CD4-positive, alpha-beta T cell treated with Interleukin-10 for 1 hour (primary cell): Measurements from ENCODE around the gene CCNL2.
"Not testable (repeated sequence)": the region's sequence is repeated elsewhere in the genome, so short reads cannot be mapped to it uniquely, and the experiment has no call there.

ENCODE experiments used
- DNase-seq: peaks from one replicate; pipeline ENCODE4 v3.0.0-alpha.2; 2020

Gene CCNL2

DNA sequence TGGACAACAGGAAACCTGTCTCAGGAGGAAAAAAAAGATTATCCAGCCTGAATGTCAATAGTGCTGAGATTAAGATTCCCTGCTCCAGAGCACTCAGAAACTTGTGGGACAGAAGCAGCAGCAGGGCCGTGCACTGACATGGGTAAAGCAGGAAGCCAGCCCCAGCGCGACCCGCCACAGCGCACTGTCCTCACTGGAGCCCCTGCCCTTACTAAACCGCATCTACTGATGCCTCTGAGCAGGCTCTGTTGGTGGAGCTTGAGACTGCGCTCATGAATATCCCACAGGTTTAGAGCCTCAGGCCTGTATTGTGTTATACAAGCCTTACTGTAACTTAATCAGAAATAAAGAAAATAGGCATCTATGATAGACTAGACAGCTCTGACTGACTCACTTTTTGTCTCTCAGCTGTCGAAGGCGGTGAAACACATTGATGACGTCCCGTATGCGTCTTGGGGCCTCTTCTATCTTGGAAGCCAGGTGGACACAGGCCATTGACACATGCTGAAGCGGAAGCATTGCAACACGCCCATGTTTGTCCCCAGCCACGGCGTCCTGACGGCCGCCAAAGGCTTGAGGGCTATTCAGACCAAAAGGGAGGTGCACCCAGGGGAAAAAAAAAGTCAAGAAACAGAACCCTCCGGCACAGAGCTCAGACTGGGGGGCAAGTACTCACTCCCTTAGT, 1.2 kb downstream of the CCNL2 start:
- no peak for DNase-seq

GRCh38 chr1:1395166-1395565, 4.0 kb downstream of the CCNL2 start:
- DNase-seq = no peak

DNA sequence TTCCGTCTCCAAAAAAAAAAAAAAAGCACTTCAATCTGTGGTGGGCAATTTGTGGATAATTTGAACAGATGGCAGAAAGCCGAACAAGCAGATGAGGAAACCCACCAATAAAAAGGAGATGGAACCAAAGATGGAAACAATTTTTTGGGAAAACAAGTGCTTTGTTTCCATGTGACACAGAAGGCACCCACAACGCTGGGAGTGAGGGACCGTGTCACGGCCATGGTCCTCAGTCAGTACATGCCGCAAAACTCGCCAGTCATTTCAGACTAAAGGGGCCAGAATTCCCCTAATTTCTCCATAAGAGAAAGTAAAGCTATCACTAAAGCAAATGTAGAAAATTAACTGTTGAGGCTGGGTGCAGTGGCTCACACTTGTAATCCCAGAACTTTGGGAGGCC, 5.0 kb downstream of the CCNL2 start:
- no peak for DNase-seq

- DNase-seq = no peak
Measured at GRCh38 chr1:1393428-1393827, 5.7 kb downstream of the CCNL2 start.

DNA sequence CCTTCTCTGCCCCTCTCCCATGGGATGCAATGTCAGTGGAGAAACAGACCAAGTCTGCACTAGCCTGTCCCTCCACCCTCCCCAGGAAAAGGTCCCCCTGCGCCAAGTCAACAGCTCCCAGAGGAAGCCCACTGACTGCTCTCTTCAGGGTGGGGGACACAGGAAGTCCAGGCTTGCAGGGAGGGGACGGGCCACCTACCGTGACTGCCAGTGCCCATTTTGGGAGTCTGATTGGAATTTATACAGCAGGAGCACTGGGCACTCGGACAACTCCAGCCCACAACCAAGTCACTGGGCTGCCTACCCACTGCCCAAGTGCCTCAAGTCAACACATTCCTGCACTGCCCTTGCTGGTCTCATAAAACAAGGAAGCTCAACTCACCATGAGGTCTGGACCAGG, 6.1 kb downstream of the CCNL2 start:
- DNase-seq = no peak

DNA sequence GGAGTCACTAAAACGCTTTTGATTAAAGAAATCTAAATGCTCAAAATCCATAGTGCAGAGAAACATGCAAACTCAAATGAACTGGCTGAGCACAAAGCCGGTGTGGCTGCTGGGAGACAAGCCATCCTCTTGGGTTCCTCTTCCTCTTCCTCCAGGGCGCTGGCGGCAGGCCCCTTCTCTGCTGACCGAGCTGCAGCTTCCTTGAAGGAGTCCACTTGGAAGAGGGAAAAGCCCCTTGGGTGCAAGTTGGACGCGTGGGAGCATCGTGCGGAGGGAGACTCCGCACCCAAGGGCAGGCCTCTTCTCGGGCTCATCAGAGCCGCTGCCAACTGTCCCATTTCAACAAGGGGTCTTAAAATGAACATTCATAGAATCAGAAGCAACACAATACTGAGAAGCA, 7.9 kb downstream of the CCNL2 start:
- DNase-seq = no peak

DNA sequence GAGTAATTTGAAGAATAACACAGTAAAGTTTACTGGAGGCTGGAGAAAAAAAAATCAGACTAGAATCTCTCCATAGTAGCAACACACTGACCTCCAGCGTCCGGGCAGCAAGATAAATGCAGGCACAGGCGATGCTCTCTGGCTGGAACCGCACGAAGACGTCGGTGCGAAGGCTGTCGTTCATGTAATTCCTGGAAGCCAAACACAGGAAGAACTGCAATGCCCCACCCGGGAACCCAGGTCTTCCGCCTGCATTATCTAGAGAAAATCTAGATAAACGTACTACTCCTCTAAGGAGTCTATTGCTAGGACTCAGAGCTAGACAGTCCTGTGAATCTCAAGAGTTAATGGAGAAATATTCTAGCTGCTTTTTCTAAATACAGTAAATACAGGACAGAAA, 8.5 kb downstream of the CCNL2 start:
- no peak for DNase-seq

DNA sequence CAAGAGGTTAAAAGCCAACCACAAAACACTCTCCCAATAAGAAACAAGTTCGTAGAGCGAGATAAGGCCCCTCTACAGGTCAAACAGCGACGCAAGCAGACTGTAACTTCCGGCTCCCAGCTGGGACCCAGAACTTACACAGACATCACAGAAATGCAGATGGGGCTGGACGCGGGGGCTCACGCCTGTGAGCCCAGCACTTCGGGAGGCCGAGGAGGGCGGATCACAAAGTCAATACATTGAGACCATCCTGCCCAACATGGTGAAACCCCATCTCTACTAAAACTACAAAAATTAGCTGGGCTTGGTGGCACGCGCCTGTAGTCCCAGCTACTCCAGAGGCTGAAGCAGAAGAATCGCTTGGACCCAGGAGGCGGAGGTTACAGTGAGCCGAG, 11.1 kb downstream of the CCNL2 start:
- no peak for DNase-seq

GRCh38 chr1:1387098-1388077, 11.7 kb downstream of the CCNL2 start:
- no peak for DNase-seq

DNA sequence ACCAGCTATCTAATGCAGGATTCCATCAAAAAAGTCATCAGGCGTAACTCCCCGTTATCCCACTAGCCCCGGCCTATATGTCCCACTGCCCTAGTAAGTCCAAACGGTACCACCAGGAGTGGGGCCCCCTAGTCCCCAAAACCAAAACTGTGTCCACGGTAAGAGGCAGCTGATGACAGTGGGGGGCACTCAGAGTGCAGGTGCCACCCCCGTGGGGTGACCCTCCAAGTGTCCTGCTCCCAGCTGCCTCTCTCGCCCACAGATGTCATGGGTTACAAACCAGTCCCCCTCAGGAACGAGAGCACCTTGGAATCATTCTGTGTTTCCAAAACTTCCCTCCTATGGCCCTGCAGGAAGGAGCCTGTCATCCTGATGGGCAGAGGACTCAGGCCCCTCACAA, 13.2 kb downstream of the CCNL2 start:
- DNase-seq = no peak

- DNase-seq = not testable (repeated sequence)
Measured at GRCh38 chr1:1385339-1385738, 13.8 kb downstream of the CCNL2 start.

- DNase-seq = no peak
Measured at GRCh38 chr1:1381294-1381693, 17.8 kb downstream of the CCNL2 start.

DNA sequence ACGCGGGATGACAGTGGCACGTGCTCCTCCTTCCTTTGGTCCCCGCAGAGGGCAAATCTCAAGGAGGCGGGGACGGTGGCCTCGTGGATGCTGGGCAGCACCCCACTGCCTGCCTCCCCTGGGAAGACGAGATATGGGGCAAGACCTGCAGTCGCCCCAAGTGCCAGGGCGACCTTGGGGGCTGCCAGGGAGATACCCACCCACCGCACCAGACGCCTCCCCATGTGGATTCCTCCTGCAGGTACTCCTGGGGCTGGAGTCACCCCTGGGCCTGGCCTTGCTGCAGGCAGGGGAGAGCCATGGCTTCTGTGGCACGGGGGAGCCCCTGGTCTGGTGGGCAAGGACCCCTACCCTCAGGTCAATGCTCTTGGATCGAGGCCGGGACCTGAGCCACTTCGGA, 18.3 kb downstream of the CCNL2 start:
- no peak for DNase-seq

DNA sequence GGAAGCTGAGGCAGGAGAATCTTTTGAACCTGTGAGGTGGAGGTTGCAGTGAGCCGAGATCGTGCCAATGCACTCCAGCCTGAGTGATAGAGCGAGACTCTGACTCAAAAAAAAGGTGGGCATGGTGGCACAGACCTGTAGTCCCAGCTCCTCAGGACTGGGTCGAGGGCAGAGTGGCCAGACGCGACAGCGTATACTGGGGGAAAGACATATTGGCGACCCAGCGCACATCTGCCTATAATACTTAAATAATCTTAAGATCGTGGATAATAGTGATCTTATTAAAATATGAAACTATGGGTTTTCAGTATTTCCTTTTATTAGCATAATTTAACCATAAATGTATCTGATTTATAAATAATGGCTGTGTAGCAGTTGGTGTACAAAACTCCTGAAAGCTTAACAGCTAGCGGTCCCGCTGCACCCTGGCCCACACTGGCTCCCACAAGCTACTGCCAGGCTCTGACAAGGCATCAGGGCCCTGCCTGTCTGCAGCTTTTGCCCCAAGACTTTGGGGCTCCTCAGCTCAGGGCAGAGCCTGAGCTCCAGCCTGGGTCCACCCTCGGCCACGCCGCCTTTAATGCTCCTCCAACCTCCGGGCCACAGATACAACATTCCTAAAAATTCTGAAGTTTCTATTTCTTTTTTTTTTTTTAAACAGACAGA, 21.5 kb downstream of the CCNL2 start:
- no peak for DNase-seq

- DNase-seq = no peak
Measured at GRCh38 chr1:1376551-1377226, 22.4 kb downstream of the CCNL2 start.

GRCh38 chr1:1374929-1375662, 24.0 kb downstream of the CCNL2 start, which contains the start of gene AURKAIP1:
Gene AURKAIP1, minus strand, starts transcription at chr1:1375207. Its CDS starts 451 bp downstream, at chr1:1374756.
- peak; percentile 99 for DNase-seq

GRCh38 chr1:1374589-1374928, 24.6 kb downstream of the CCNL2 start:
- DNase-seq = no peak

- DNase-seq = no peak
Measured at GRCh38 chr1:1373815-1374588, 25.1 kb downstream of the CCNL2 start.

DNA sequence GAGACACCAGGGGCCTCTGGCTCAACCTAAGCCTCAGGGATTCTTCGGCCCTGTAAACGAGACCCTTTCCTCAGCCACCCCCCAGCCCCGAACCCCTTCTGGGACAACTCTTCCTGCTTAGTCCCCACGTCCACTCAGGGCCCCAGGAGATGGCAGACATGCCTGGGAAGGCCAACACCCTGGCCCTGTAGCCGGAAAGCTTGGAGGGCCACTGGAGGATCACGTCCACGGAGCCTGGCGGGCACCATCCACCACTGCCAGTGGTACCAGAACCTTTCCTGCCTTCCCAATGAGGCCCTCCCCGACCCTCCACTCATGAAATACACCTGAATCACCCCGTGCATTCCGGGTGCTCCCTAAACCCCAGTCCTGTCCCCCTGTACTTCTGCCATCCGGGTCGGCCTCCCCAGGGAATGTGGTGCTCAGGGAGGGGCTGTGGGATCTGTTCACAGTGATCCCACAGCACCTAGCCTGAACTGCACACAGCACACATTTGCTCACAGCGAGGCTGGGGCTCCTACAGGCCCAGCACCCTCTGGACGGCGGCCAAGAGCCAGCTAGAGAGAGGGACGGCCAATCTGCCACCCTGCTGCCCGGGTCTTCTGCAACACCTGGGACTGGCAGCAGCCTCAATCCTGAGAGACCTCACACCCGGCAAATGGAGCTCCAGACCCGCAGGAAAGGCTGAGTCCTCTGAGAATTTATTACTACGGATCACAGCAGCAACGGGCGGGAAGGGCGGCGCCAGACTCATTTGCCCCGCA, 25.9 kb downstream of the CCNL2 start:
- no peak for DNase-seq
